Omental fat pad (tissue), 4 donors: ENCODE measurements around the gene FDCSP. TPM values are rescaled to one million over a fixed set of nuclear protein-coding genes. Genes with fewer than 3 reads are reported as not detected.

Experiments used
- ATAC-seq: fragments of 150-250 bp; one replicate; pipeline ENCODE4 v1.9.1; 2016; ENCODE audit warnings: mild to moderate bottlenecking, moderate library complexity; ENCODE audit not compliant: low FRiP score
- DNase-seq: peaks from one replicate; pipeline ENCODE4 v3.0.0-alpha.2; 2019; ENCODE audit warnings: low spot score
- CTCF ChIP-seq, 3 donors: fragments of 450-650 bp; IDR thresholded peaks; one replicate each; pipeline ENCODE4 v1.5.1; 2016 to 2017; ENCODE audit warnings: antibody characterized with exemption in 3 of 3, mild to moderate bottlenecking in 3 of 3, moderate library complexity in 2 of 3
- total RNA-seq, 4 donors: library from RNA; depleted of rRNA; stranded (reverse); fragments of >200 nt; gene quantifications; one replicate each; pipeline ENCODE4 v1.1.0, GENCODE V29; 2016

Gene FDCSP
- total RNA-seq, 4 donors from 2014 or later: not detected

- TF ChIP-seq CTCF (IDR thresholded peaks at IDR 0.05): no peak
- DNase-seq (no peak), ATAC-seq (no peak)
Measured at GRCh38 chr4:70280567-70280966, 54.6 kb downstream of the FDCSP start.

Other genes with a start within 250 kb of the FDCSP start
- not detected for gene STATH, start 230.2 kb upstream of the FDCSP start, total RNA-seq
- gene HTN3, start 197.7 kb upstream of the FDCSP start, total RNA-seq: not detected
- gene HTN1, start 175.7 kb upstream of the FDCSP start, total RNA-seq: not detected
- not detected for gene PRR27, start 71.9 kb upstream of the FDCSP start, total RNA-seq
- gene ODAM, start 30.4 kb upstream of the FDCSP start, total RNA-seq: not detected
- not detected for gene CSN3, start 16.5 kb downstream of the FDCSP start, total RNA-seq
- not detected for gene CABS1, start 108.9 kb downstream of the FDCSP start, total RNA-seq
- gene SMR3A, start 134.6 kb downstream of the FDCSP start, total RNA-seq: not detected
- gene SMR3B, start 157.0 kb downstream of the FDCSP start, total RNA-seq: not detected
- not detected for gene OPRPN, start 171.8 kb downstream of the FDCSP start, total RNA-seq
- not detected for gene MUC7, start 246.1 kb downstream of the FDCSP start, total RNA-seq